Activated CD4-positive, alpha-beta T cell treated with anti-CD3 and anti-CD28 coated beads, Interleukin-2, amount 50 U/mL, for 1 hour (primary cell): ENCODE results near the gene HOXB8.
A peak's percentile ranks its signal among the peaks of the same experiment; 100 is the strongest.

Experiments used
- DNase-seq: peaks from one replicate; pipeline ENCODE4 v3.0.0-alpha.2; 2020

Gene HOXB8

DNA sequence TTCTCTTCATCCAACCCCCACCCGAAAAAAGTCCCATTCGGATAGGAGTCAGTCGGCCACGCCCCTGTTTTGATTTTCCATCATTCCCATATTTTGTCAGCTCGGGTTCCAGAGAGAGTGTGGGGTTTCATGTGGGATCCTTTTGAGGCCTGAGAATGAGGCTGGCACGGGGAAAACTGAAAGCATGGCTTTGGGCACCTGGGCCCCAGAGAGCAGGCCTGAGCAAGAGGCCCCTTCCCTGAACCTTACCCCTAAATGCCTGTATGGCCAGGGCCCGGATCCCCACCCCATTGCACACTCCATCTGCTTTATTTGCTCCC lies 32.4 kb downstream of the HOXB8 start:
- DNase-seq: no peak

DNA sequence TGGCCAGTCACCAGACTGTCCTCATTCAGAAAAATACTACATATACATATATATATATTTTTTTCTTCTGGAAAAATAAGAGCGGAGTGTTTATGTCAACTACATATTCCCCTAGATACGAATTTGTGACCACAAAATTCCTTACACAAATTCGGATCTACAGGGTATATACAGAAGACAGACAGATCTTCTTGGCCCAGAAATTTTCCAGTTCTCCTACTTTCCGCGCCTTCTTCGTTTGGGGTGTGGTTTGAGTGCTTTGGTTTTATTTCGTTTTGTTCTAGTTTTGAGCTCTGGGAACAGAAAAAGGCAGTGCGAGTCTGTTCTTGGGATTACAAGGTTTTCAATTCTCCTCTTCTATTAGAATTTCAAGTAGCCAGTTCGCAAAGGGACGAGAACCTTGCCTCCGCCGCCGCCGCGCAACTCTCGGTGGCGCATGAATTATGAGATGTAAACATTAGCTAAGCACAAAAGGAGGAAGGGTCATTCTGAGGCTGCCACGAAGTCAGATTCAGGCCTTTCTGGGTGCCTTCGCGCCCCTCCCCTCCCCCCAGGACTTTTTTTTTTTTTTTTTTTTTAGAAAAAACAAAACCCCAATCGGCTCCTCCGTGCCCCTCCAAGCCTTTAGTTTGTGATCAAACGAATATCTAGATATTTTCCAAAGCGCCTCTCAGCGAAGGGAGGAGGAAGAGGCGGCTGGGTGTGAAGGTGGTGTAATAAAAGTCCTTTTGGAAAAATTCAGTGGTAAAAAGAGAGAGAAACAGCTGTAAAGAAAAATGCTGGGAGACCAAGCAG lies 35.1 kb downstream of the HOXB8 start:
- DNase-seq: no peak

DNA sequence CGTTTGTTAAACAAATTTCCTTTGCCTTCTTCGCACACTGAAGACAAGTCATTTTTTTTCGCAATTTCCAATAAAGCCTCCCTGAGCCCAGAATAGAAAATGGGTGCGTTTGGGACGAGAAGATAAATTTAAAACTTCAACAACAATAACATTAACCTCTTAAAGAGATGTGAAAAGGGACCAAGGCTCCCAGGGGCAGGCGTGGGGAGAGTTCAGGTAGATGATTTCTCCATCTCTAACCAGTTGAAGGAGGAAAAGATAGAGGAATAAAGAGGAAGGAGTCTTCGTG lies 35.7 kb downstream of the HOXB8 start:
- DNase-seq: no peak

DNA sequence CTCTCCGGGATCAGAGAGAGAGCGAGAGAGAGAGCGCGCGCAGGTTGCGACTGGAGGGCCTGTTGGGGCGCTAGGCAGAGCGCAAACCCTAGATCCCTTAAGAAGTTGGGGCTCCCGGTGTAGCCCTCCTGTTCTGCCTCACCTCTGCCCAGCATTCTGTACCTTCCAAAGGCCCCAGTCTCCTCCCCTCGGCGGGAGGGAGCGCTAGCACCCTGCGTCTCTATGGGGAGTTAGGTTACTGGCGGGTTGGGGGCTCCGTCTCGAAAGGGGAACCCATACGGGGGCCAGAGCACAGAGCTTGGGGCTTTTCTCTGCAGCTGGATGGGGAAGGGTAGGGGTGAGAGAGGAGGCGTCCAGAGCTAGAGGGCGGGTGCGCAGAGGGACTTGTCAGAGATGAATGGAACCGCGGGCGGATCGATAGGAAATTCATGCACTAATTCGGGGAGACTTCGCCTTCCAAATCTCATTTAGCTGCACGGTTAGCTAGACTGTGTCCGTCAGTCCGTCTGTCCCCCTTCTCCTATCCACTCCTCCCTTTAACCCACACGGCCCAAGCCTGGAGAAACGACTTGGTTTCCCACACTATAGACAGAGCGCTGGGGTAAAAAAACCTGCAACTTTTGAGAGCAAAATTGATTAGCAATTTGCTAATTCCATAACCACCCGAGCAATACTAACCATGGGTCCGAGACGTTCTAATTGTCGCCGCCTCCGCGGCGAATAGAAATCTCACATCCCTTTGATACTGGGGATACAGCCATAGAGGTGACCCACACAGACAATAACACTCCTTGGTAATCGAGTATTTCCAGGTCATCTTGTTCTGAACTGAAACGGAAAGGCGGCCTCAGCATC lies 36.2 kb downstream of the HOXB8 start:
- DNase-seq: no peak

DNA sequence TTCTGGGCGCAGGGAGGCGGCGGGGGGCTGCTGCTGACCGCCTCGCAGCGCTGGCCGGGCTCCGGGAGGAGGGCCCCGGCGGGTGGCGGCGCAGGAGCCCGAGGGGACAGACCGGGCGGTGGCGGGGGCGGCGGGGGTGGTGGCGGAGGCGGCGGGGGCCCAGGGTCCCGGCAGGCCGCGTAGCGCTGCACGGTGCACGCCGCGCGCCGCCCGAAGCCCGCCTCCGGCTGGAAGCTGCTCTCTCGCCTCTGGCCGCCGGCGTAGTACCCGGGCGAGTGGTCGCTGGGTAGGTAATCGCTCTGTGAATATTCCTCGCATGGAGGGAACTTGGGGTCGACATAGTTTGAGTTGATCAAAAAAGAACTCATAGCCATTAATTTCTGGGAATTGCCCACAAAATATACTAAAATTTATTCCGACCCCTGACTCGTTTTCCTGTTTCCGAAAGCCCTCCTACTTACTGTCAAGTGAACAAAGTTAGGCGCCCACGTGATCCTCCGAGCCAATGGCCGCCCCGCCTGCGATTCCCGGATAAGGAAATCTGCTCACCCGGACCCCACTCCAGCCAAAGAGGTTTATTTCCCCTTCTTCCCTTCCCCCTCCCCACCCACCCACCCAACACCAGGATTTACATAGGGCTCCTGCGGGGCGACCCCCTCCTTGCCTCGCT lies 37.0 kb downstream of the HOXB8 start, which contains the start of gene HOXB4:
TSS of gene HOXB4 (minus strand) at position 405 of the 670 bp plus-strand sequence. CDS start at position 374, 31 bp downstream.
- peak; percentile 57 for DNase-seq

- DNase-seq: no peak
Measured at GRCh38 chr17:48577330-48577945, 37.7 kb downstream of the HOXB8 start.

DNA sequence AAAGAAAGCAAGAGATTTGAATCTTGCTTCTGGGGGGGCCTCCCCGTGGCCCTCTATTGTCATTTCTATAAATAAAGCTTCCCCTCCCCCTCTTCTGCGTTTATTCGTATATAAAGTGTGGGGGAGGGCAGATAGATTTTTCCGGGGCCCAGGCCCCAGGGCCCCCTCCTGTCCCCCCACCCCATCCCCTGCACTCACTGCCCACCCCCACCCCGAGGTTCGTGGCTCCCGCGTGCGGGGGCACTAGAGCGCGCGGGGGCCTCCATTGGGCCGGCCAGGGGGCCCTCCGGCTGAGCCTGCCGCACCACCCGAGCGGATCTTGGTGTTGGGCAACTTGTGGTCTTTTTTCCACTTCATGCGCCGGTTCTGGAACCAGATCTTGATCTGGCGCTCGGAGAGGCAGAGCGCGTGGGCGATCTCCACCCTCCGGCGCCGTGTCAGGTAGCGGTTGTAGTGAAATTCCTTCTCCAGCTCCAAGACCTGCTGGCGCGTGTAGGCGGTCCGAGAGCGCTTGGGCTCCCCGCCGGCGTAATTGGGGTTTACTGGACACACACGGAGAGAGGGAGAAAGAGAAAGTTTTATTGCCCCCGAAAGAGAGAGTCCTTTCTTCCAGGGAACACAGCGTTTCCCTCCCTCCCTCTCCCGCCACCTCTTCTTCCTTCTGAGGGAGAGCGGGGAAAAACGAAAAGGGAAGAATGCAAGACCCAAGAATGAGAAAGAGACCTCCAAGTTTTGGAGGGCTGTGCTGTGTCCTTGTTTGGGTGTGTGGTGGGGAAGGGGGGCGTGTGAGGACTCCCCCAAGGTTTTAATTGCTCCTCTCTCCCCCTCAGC lies 38.4 kb downstream of the HOXB8 start:
- no peak for DNase-seq

DNA sequence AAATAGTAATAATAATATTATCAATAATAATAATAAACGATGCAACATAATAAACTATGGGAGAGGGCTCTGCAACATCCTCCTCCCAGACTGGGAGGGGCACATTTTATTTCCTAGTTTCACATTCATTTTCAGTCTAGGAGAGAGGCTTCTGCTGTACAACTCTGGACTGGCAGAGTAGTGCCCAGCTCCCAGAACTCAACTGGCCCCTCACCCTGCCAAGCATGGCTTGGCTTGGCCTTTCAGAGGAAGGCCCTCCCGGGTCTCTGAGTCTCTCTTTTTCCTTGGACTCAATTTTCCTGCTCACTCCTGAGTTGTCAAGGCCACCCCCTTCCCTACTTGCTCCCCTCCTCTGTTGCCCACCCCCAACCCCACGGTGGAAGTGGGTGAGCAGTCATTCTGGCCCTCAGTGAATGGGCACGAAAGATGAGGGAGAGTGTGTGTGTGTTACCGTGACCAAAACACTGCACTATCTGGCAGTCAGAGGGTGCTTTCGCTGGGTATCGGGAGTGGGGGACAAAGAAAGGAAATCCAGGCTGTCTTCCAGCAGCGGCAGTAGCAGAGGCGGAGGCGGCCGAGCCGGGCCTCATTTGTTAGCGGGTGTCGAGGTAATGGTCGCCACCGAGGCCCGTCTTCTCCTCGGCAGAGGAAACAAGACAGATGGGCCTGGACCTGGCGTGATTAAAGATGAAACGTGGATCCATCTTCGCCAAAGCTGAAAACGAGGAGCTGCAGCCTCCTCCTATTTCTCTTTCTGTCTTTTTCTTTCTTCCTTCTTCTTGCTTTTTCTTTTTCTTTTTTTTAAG lies 39.2 kb downstream of the HOXB8 start:
- DNase-seq: no peak

DNA sequence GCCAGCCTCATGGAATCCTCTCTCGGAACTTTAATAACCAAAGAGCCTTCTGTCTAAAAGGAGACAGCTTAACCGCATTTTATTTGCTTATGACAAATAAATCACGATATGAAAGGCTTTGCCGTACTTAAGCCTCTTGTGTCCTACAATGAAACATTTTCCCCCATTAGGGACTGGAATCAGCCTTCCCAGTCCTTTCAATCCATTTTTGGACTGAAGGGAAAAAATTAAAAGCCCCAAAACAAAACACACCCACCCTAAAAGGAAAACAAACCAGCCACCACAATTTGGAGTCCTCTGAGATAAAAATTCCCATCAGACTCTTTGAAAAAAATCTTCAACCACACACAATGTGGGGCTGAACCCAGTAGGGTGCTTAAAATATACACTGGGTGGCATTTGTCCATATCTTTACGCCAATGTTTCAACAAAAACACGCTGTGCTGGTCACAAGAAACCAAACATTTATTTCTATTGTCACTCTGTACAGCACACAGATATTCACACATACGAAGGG lies 40.0 kb downstream of the HOXB8 start:
- no peak for DNase-seq

- no peak for DNase-seq
Measured at GRCh38 chr17:48574505-48575065, 40.5 kb downstream of the HOXB8 start.

- no peak for DNase-seq
Measured at GRCh38 chr17:48571826-48572417, 43.2 kb downstream of the HOXB8 start.

DNA sequence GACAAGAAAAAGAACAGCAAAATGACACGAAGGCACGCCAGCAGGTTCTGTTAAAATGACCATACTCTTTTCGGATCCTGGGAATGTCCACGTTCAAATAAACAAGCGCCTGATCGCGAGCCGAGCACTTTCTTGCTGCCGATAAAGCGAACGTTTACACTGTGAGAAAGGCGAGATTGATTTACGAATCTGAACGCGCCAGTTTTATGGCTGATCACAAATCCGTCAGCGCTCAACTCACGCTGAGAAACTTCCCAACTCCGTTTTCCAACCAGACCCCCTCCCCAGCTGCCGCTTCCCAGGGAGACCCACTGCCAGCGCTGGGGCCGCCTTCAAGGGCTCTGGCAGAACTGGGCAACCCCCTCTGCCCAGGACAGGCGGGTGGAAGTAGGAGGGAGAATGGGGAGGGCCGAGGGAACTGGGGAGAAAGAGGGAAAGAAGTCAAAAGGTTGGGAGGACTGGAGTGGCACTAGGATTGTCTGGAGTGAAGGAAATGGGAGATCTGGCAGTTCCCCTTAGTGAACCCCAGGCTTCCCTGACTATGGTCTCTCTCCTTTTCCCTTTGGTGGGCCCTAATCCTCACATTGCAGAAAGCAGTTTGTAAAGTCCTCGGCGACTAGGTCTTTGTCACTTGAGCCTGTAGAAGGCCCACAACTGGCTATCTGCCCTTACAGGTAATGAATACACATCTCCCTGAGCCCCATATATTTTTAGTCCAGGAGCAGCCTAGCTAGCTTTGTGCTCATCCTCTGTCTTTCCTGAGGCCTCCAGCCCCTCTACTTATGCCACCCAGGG lies 43.9 kb downstream of the HOXB8 start:
- DNase-seq: no peak

- no peak for DNase-seq
Measured at GRCh38 chr17:48570325-48571023, 44.6 kb downstream of the HOXB8 start.

DNA sequence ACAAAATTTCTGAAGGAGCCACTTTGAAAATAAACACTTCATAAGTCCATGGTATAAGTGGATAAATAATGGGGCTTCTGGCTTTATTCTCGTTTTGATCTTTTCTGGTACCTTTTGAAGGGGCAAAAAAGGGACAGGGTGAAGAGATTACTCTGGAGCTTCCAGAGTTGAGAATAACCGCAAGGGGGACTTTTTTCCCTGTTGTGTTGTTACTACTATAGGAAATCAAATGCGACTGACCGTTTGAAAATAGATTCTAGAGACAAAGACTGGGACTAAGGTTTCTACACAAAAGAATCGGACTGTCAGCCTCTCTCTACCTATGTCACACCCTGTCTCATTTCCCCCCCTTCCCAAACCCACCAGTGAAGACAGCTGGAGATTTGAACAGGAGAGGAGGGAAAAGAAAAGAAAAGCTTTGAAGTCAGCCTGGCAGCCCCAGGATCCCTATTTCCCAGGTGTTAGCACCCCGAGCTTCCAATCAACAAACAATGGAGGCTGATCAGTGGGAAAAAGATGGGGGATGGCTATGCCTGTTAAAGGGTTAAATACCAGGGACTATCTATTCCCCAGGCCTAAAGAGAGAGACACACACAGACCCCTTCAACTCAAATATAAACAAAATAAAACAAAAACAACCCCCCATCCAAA lies 45.3 kb downstream of the HOXB8 start:
- no peak for DNase-seq

DNA sequence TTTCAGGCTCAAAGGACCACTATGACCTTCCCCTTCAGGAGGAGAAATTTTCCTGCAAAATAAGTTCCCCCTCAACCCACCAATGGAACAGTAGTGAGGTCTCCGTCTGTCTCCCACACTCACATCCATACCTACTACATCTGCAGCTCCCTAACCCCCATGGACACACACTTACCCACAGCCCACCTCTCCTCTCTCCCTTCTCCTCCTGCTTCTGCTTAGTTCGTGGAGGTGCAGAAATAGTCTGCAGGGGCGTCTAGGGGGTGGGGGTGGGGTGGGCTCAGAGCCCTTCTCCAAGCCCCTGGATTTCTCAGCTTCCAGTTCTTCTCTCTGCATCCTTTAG lies 45.9 kb downstream of the HOXB8 start:
- no peak for DNase-seq

DNA sequence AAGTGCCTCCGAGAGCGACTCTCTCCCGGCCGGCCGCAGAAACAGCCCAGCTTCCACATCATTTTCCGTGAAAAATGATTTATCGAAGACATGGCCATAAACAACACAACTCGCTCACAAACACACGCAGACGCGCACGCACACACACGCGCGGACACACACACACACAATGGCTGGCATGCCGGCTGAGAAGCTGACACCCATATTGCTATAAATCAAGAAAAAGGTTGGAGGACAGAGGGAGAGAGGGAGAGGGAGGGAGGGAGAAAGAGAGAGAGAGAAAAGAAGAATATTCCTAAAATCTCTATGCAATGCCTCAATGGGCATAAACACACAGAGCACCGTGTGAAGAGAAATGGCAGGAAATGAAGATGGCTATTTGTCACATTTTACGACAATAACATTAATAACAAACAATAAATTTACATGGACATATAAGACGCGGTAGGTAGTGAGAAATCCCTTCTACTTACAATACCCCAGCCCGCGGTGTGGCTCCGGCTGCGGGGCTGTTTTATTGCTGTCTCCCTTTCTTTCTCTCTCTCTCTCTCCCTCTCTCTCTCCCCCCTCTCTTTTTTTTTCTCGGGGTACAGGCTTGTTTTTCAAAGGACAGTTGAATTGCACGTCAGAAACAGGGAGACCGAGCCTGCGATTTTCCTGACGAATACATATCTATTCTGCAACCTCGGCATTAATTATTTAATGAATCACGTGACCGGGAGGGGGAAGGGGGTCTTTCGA lies 46.4 kb downstream of the HOXB8 start:
- no peak for DNase-seq

- DNase-seq: no peak
Measured at GRCh38 chr17:48567646-48568354, 47.3 kb downstream of the HOXB8 start.
